H1 (cell line): Measurements from ENCODE around the gene COBLL1. TPM values are rescaled to one million over a fixed set of nuclear protein-coding genes. Genes with fewer than 3 reads are reported as not detected.

Source experiments
- KDM4A ChIP-seq: IDR thresholded peaks from one replicate; pipeline ENCODE4 v1.7.1; 2012; ENCODE audit warnings: low read depth, mild to moderate bottlenecking, moderate library complexity, low read length, inconsistent platforms; ENCODE audit not compliant: severe bottlenecking
- polyA plus RNA-seq, 7 experiments: library from polyadenylated mRNA; depleted of rRNA in 3 of 7; stranded (reverse) in 5 of 7; unstranded in 2 of 7; fragments of >200 nt in 5 of 7; fragments of 200-250 nt in 2 of 7; gene quantifications; 1 replicate in 5 of 7; 2 replicates in 1 of 7; 4 replicates in 1 of 7; pipeline versions ENCODE4 v1.2.1 to v1.2.3, GENCODE V29; 2011 to 2013; ENCODE audit warnings: missing spikeins in 2 of 7, mixed read lengths in 2 of 7
- total RNA-seq: library from RNA; stranded (reverse); fragmentation: NEBNext Ultra II Directional; extraction: Animal tissue kit (Norgen Biotek cat#: 25700); gene quantifications from 2 replicates; pipeline ENCODE4 v1.2.1, GENCODE V29; 2021

Gene COBLL1
- total and polyA plus RNA-seq, 2 of the 8 experiments (the other 6 are each of a cell fraction or from before 2014, with no cell fraction given) = 2.2 to 6.2 TPM

GRCh38 chr2:164815071-164815793 lies 26.4 kb downstream of the COBLL1 start (continued):
- no peak for TF ChIP-seq KDM4A
- TF ChIP-seq, all 59 proteins: peak for 0
